Activated B cell treated with CpG ODN at 0.5 μM for 24 hours (primary cell): ENCODE results near the gene CXCL5. TPM values are rescaled to one million over a fixed set of nuclear protein-coding genes. Genes with fewer than 3 reads are reported as not detected.
"Not testable (repeated sequence)": the region's sequence is repeated elsewhere in the genome, so short reads cannot be mapped to it uniquely, and the experiment has no call there.

Source experiments
- ATAC-seq: fragments of 200-7000 bp; cut with Tn5 transposase; one replicate; pipeline ENCODE4 v1.10.0; 2021; ENCODE audit warnings: low read depth, mild to moderate bottlenecking, moderate library complexity
- CTCF ChIA-PET: fragments of 350-600 bp; sonication (Branson Sonifier 250); formaldehyde crosslinking; loops from one replicate; lab custom pipeline; 2021; ENCODE audit warnings: antibody characterized with exemption; lab: Charles Lee
- POLR2A ChIA-PET: fragments of 350-600 bp; sonication (Branson Sonifier 250); formaldehyde crosslinking; loops from one replicate; lab custom pipeline; 2021; ENCODE audit warnings: antibody characterized with exemption; lab: Charles Lee
- DNase-seq: peaks from one replicate; pipeline ENCODE4 v3.0.0; 2022
- H3K27ac Mint-ChIP-seq: one replicate; pipeline ENCODE4 v1.8.0; 2020; ENCODE audit warnings: mixed read lengths
- H3K27me3 Mint-ChIP-seq: one replicate; pipeline ENCODE4 v1.8.0; 2021; ENCODE audit warnings: mixed read lengths
- H3K36me3 Mint-ChIP-seq: one replicate; pipeline ENCODE4 v1.8.0; 2021; ENCODE audit warnings: low read depth, mixed read lengths
- H3K4me1 Mint-ChIP-seq: one replicate; pipeline ENCODE4 v1.8.0; 2021; ENCODE audit warnings: mixed read lengths
- H3K4me3 Mint-ChIP-seq: one replicate; pipeline ENCODE4 v1.8.0; 2020; ENCODE audit warnings: mild to moderate bottlenecking, mixed read lengths
- H3K9me3 Mint-ChIP-seq: one replicate; pipeline ENCODE4 v1.8.0; 2020; ENCODE audit warnings: mixed read lengths
- CTCF ChIP-seq: fragments of 200-600 bp; IDR thresholded peaks from one replicate; pipeline ENCODE4 v1.8.0; 2022; ENCODE audit warnings: antibody characterized with exemption, mild to moderate bottlenecking
- intact Hi-C: fragments of 100-400 bp; cut with micrococcal nuclease; formaldehyde crosslinking; loops from one replicate; pipeline ENCODE4 v1.15.1; 2024
- total RNA-seq: library from RNA; stranded (reverse); gene quantifications from 2 replicates; pipeline ENCODE4 v1.2.3, GENCODE V29; 2022

CXCL5 gene
- total RNA-seq, 1 donor from 2014 or later = not detected

- H3K36me3 Mint-ChIP-seq = no peaks in the 10 kb centered on the region
- ATAC-seq = no peak
- intact Hi-C loops = no loop called here
- DNase-seq = no peak
- ChIA-PET POLR2A (no interaction called here), CTCF (no interaction called here)
- peaks cover 9% of the 10 kb centered on the region for H3K9me3 Mint-ChIP-seq
- H3K4me3 Mint-ChIP-seq = no peak overlapping the region
- no peaks in the 10 kb centered on the region for H3K27me3 Mint-ChIP-seq
- H3K27ac Mint-ChIP-seq = no peak overlapping the region
- TF ChIP-seq CTCF = no peak
- no peaks in the 10 kb centered on the region for H3K4me1 Mint-ChIP-seq
Observed at GRCh38 chr4:73952352-73952751, 46.1 kb downstream of the CXCL5 start.

GRCh38 chr4:73950376-73950920, 48.0 kb downstream of the CXCL5 start:
- H3K27ac Mint-ChIP-seq, POLR2A ChIA-PET, H3K36me3 Mint-ChIP-seq, H3K4me3 Mint-ChIP-seq, CTCF ChIA-PET, H3K27me3 Mint-ChIP-seq, H3K4me1 Mint-ChIP-seq, intact Hi-C loops, DNase-seq, ATAC-seq, H3K9me3 Mint-ChIP-seq: not testable (repeated sequence)

GRCh38 chr4:73948990-73949706, 49.3 kb downstream of the CXCL5 start:
- no peak for TF ChIP-seq CTCF
- no peak overlapping the region for H3K27ac Mint-ChIP-seq
- ChIA-PET POLR2A (no interaction called here), CTCF (no interaction called here)
- peaks cover 18% of the 10 kb centered on the region for H3K27me3 Mint-ChIP-seq
- no peaks in the 10 kb centered on the region for H3K36me3 Mint-ChIP-seq
- H3K4me1 Mint-ChIP-seq = no peaks in the 10 kb centered on the region
- intact Hi-C loops = no loop called here
- no peak for DNase-seq
- no peak for ATAC-seq
- no peaks in the 10 kb centered on the region for H3K9me3 Mint-ChIP-seq
- no peak overlapping the region for H3K4me3 Mint-ChIP-seq

- H3K4me1 Mint-ChIP-seq = no peaks in the 10 kb centered on the region
- H3K9me3 Mint-ChIP-seq = no peaks in the 10 kb centered on the region
- ChIA-PET POLR2A (no interaction called here), CTCF (no interaction called here)
- ATAC-seq = no peak
- peaks cover 22% of the 10 kb centered on the region for H3K27me3 Mint-ChIP-seq
- no peak overlapping the region for H3K4me3 Mint-ChIP-seq
- no peaks in the 10 kb centered on the region for H3K36me3 Mint-ChIP-seq
- no peak for DNase-seq
- no peak overlapping the region for H3K27ac Mint-ChIP-seq
- intact Hi-C loops = no loop called here
- no peak for TF ChIP-seq CTCF
Observed at GRCh38 chr4:73948291-73948690, 50.2 kb downstream of the CXCL5 start.

GRCh38 chr4:73947239-73947985, 51.1 kb downstream of the CXCL5 start:
- intact Hi-C loops = no loop called here
- H3K27ac Mint-ChIP-seq = no peak overlapping the region
- no peak for TF ChIP-seq CTCF
- DNase-seq (no peak), ATAC-seq (no peak)
- no peak overlapping the region for H3K4me3 Mint-ChIP-seq
- H3K27me3 Mint-ChIP-seq = peaks cover 24% of the 10 kb centered on the region
- no peaks in the 10 kb centered on the region for H3K9me3 Mint-ChIP-seq
- no peaks in the 10 kb centered on the region for H3K36me3 Mint-ChIP-seq
- ChIA-PET POLR2A (no interaction called here), CTCF (no interaction called here)
- H3K4me1 Mint-ChIP-seq = no peaks in the 10 kb centered on the region
